ENCODE measurements around the gene ALDOA. TPM values are rescaled to one million over a fixed set of nuclear protein-coding genes. Genes with fewer than 3 reads are reported as not detected.
"Not testable (repeated sequence)": the region's sequence is repeated elsewhere in the genome, so short reads cannot be mapped to it uniquely, and the experiment has no call there.

ALDOA gene
- total and polyA plus RNA-seq, 9 of the 15 experiments (the other 6 are each of a cell fraction or from before 2014, with no cell fraction given): 311 to 2,224 (median 1,293) TPM

- no peak for DNase-seq (ENCODE audit: extremely low read depth in 1 of 4, low spot score in 3 of 4)
- intact Hi-C loops (cut with micrococcal nuclease): no loop called here
- no peaks in the 10 kb centered on the region for H3K36me3 ChIP-seq (ENCODE audit: control insufficient read depth, insufficient read depth, low read length)
- no peaks in the 10 kb centered on the region for H3K9me1 ChIP-seq (ENCODE audit: control insufficient read depth, insufficient read depth, low read length)
- H3K27ac ChIP-seq (ENCODE audit: extremely low read depth, low read depth, low read length): no peak overlapping the region
- no peak for FAIRE-seq
- peaks cover 4 to 23% of the 10 kb centered on the region in 2 experiments; a peak in 4 of 5 replicates for H3K27me3 ChIP-seq (ENCODE audit: control insufficient read depth in 2 of 2, insufficient read depth in 2 of 2, low read length in 2 of 2)
- no peak overlapping the region for H3K9ac ChIP-seq (ENCODE audit: insufficient read depth in 1 of 2, low read depth in 2 of 2, low read length in 2 of 2)
- ChIA-PET CTCF (ENCODE audit: low intra/inter-chr PET ratio) (no interaction called here), POLR2A (no interaction called here)
- H3K4me2 ChIP-seq (ENCODE audit: insufficient read depth, low read length): no peak overlapping the region
- H3K4me3 ChIP-seq: no peak overlapping the region
- WGBS (ENCODE audit: insufficient coverage, low coverage, missing lambda C conversion rate): 2% methylated on average over 5 of the region's 5 CpGs
- ATAC-seq: no peak
- H3K4me1 ChIP-seq (replicated peaks in 1 of 2; ENCODE audit: control insufficient read depth in 2 of 2, insufficient read depth in 2 of 2, low read length in 2 of 2): peaks cover 0 to 3% of the 10 kb centered on the region in 2 experiments; a peak in 3 of 5 replicates
- no peaks in the 10 kb centered on the region for H3K9me3 ChIP-seq (replicated peaks; ENCODE audit: control insufficient read depth, insufficient read depth, low read depth, low read length)
- TF ChIP-seq PKNOX1 (IDR thresholded peaks at IDR 0.05) (peak; percentile 42; the same call in 1 of the 2 replicates), ZNF239 (CRISPR knock-in tag; IDR thresholded peaks at IDR 0.05) (no peak)
- H3K79me2 ChIP-seq (ENCODE audit: control insufficient read depth, insufficient read depth, low read length): no peaks in the 10 kb centered on the region
- BruUV-seq (replicated peaks): no TSS peak
- H2AFZ ChIP-seq (ENCODE audit: low read depth, low read length): no peak overlapping the region
- H4K20me1 ChIP-seq (replicated peaks; ENCODE audit: control insufficient read depth, insufficient read depth, low read length): no peaks in the 10 kb centered on the region
- in situ Hi-C loops (cut with MboI): no loop called here
These were observed 25.3 kb upstream of the ALDOA start for GRCh38 chr16:30040221-30040620.

DNA sequence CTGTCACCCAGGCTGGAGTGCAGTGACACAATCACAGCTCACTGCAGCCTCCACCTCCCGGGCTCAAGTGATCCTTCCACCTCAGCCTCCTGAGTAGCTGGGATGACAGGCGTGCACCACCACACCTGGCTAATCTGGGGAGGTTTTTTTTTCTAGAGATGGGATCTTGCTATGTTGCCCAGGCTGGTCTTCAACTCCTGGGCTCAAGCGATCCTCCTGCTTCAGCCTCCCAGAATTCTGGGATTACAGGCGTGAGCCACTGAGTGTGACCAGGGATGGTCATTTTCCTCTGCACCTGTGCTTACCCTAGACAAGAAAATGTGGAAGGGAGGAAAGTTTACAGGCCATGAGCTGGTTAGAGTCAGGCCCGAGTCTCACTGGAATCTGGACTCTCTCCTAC is 24.9 kb upstream of the ALDOA start:
- FAIRE-seq; H3K36me3 ChIP-seq (ENCODE audit: control insufficient read depth, insufficient read depth, low read length); H2AFZ ChIP-seq (ENCODE audit: low read depth, low read length); DNase-seq (ENCODE audit: extremely low read depth in 1 of 4, low spot score in 3 of 4); H3K4me1 ChIP-seq (replicated peaks in 1 of 2; ENCODE audit: control insufficient read depth in 2 of 2, insufficient read depth in 2 of 2, low read length in 2 of 2); H3K27ac ChIP-seq (ENCODE audit: extremely low read depth, low read depth, low read length); H3K9me1 ChIP-seq (ENCODE audit: control insufficient read depth, insufficient read depth, low read length); H3K79me2 ChIP-seq (ENCODE audit: control insufficient read depth, insufficient read depth, low read length); H3K4me3 ChIP-seq; in situ Hi-C loops (cut with MboI); CTCF ChIA-PET (ENCODE audit: low intra/inter-chr PET ratio); BruUV-seq (replicated peaks); H3K9me3 ChIP-seq (replicated peaks; ENCODE audit: control insufficient read depth, insufficient read depth, low read depth, low read length); H3K9ac ChIP-seq (ENCODE audit: insufficient read depth in 1 of 2, low read depth in 2 of 2, low read length in 2 of 2); intact Hi-C loops (cut with micrococcal nuclease); ATAC-seq; H3K4me2 ChIP-seq (ENCODE audit: insufficient read depth, low read length); H4K20me1 ChIP-seq (replicated peaks; ENCODE audit: control insufficient read depth, insufficient read depth, low read length): not testable (repeated sequence)
- TF ChIP-seq ZNF121 (CRISPR knock-in tag; conservative IDR thresholded peaks at IDR 0.05): peak; percentile 78
- POLR2A ChIA-PET: interaction anchor here (1.1 kb wide), 1 partner anchor 12 kb away, joined by 3 read pairs; a partner anchor contains a TSS
- H3K27me3 ChIP-seq (ENCODE audit: control insufficient read depth in 2 of 2, insufficient read depth in 2 of 2, low read length in 2 of 2): peaks cover 4 to 19% of the 10 kb centered on the region in 2 experiments; a peak in 4 of 5 replicates
- WGBS (ENCODE audit: insufficient coverage, low coverage, missing lambda C conversion rate): 5% methylated on average over 5 of the region's 5 CpGs

Data from K562 (cell line).